ENCODE results near the gene LAMB4. TPM values are rescaled to one million over a fixed set of nuclear protein-coding genes. Genes with fewer than 3 reads are reported as not detected.

Gene LAMB4
- total and polyA plus RNA-seq, 2 experiments from 2014 or later, result not detected

DNA sequence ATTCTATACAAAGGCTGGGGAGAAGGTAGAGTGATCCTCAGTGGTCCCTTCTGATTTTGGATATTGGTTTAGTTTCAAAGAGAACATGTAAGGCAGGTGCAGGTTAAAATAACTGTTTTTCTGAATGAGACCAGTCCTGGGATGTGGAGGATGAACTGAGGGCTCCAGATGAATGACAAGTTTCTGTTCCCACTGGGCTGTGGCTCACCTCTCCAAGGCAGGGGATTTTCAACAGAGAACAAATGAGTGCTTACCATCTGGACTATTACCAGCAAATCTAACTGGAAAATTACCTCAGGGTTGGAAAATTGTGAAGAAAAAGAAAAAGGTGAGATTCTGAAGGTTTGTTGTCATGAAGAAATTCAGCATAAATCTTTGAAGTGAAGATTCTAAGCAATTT lies 8.0 kb downstream of the LAMB4 start (continued):
- TF ChIP-seq REST (IDR thresholded peaks at IDR 0.05; ENCODE audit: unreplicated experiment) (no peak), EZH2phosphoT487 (IDR thresholded peaks at IDR 0.05; ENCODE audit: unreplicated experiment) (no peak), JUNB (IDR thresholded peaks at IDR 0.05; ENCODE audit: unreplicated experiment) (no peak)
- TF ChIP-seq, protein P1, sequence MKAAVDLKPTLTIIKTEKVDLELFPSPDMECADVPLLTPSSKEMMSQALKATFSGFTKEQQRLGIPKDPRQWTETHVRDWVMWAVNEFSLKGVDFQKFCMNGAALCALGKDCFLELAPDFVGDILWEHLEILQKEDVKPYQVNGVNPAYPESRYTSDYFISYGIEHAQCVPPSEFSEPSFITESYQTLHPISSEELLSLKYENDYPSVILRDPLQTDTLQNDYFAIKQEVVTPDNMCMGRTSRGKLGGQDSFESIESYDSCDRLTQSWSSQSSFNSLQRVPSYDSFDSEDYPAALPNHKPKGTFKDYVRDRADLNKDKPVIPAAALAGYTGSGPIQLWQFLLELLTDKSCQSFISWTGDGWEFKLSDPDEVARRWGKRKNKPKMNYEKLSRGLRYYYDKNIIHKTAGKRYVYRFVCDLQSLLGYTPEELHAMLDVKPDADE (IDR thresholded peaks at IDR 0.05), result no peak

DNA sequence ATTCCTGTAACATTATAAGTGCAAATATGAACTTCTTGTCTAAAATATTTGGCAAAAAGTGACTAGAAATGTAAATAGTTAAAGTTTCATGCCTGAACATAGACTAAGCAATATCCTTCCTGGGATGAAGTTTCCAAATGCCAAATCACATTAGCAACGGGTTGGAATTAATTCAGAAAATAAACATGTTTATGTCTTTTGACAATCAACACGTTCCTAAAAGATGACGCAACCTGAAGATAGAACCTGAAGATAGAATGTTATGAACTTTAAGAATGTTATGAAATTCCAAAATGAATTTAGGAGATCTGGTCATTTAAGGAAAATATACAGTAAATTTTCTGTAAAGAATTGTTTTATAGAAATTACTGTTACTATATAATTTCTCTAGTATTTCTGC lies 9.2 kb downstream of the LAMB4 start:
- ATAC-seq (no peak), DNase-seq (ENCODE audit: low spot score) (no peak)
- Histone ChIP-seq H3K79me2 (replicated peaks; ENCODE audit: insufficient read depth) (no peaks in the 10 kb centered on the region), H4K20me1 (replicated peaks; ENCODE audit: insufficient read depth) (no peaks in the 10 kb centered on the region), H3K4me1 (ENCODE audit: insufficient read depth) (no peaks in the 10 kb centered on the region), H3K36me3 (ENCODE audit: insufficient read depth) (no peaks in the 10 kb centered on the region), H3K27ac (ENCODE audit: low read depth) (no peak overlapping the region), H3K9me2 (ENCODE audit: insufficient read depth) (no peaks in the 10 kb centered on the region), H3F3A (replicated peaks; ENCODE audit: low read depth) (no peaks in the 10 kb centered on the region), H2AFZ (no peak overlapping the region), H3K4me3 (no peak overlapping the region), H3K27me3 (ENCODE audit: insufficient read depth) (no peaks in the 10 kb centered on the region), H3K4me2 (no peak overlapping the region)
- Mint-ChIP-seq H3K4me3 (no peak overlapping the region), H3K9me3 (no peaks in the 10 kb centered on the region), H3K27ac (no peak overlapping the region), H3K27me3 (ENCODE audit: insufficient read depth, low read depth, poor library complexity) (no peaks in the 10 kb centered on the region), H3K4me1 (no peaks in the 10 kb centered on the region), H3K36me3 (ENCODE audit: low read depth) (no peaks in the 10 kb centered on the region)
- TF ChIP-seq ZNF114 (CRISPR knock-in tag; IDR thresholded peaks at IDR 0.05) (no peak), REST (IDR thresholded peaks at IDR 0.05; ENCODE audit: unreplicated experiment) (no peak), CTCF (conservative IDR thresholded peaks at IDR 0.05; ENCODE audit: low read depth in 2 of 2) (no peak), POLR2AphosphoS5 (IDR thresholded peaks at IDR 0.05; ENCODE audit: low read depth) (no peak), NANOG (IDR thresholded peaks at IDR 0.05; ENCODE audit: borderline replicate concordance) (no peak)
- TF ChIP-seq, protein P2, sequence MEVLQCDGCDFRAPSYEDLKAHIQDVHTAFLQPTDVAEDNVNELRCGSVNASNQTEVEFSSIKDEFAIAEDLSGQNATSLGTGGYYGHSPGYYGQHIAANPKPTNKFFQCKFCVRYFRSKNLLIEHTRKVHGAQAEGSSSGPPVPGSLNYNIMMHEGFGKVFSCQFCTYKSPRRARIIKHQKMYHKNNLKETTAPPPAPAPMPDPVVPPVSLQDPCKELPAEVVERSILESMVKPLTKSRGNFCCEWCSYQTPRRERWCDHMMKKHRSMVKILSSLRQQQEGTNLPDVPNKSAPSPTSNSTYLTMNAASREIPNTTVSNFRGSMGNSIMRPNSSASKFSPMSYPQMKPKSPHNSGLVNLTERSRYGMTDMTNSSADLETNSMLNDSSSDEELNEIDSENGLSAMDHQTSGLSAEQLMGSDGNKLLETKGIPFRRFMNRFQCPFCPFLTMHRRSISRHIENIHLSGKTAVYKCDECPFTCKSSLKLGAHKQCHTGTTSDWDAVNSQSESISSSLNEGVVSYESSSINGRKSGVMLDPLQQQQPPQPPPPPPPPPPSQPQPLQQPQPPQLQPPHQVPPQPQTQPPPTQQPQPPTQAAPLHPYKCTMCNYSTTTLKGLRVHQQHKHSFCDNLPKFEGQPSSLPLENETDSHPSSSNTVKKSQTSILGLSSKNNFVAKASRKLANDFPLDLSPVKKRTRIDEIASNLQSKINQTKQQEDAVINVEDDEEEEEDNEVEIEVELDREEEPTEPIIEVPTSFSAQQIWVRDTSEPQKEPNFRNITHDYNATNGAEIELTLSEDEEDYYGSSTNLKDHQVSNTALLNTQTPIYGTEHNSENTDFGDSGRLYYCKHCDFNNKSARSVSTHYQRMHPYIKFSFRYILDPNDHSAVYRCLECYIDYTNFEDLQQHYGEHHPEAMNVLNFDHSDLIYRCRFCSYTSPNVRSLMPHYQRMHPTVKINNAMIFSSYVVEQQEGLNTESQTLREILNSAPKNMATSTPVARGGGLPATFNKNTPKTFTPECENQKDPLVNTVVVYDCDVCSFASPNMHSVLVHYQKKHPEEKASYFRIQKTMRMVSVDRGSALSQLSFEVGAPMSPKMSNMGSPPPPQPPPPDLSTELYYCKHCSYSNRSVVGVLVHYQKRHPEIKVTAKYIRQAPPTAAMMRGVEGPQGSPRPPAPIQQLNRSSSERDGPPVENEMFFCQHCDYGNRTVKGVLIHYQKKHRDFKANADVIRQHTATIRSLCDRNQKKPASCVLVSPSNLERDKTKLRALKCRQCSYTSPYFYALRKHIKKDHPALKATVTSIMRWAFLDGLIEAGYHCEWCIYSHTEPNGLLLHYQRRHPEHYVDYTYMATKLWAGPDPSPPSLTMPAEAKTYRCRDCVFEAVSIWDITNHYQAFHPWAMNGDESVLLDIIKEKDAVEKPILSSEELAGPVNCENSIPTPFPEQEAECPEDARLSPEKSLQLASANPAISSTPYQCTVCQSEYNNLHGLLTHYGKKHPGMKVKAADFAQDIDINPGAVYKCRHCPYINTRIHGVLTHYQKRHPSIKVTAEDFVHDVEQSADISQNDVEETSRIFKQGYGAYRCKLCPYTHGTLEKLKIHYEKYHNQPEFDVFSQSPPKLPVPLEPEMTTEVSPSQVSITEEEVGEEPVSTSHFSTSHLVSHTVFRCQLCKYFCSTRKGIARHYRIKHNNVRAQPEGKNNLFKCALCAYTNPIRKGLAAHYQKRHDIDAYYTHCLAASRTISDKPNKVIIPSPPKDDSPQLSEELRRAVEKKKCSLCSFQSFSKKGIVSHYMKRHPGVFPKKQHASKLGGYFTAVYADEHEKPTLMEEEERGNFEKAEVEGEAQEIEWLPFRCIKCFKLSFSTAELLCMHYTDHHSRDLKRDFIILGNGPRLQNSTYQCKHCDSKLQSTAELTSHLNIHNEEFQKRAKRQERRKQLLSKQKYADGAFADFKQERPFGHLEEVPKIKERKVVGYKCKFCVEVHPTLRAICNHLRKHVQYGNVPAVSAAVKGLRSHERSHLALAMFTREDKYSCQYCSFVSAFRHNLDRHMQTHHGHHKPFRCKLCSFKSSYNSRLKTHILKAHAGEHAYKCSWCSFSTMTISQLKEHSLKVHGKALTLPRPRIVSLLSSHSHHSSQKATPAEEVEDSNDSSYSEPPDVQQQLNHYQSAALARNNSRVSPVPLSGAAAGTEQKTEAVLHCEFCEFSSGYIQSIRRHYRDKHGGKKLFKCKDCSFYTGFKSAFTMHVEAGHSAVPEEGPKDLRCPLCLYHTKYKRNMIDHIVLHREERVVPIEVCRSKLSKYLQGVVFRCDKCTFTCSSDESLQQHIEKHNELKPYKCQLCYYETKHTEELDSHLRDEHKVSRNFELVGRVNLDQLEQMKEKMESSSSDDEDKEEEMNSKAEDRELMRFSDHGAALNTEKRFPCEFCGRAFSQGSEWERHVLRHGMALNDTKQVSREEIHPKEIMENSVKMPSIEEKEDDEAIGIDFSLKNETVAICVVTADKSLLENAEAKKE (CRISPR knock-in tag; IDR thresholded peaks at IDR 0.05), result no peak

Measured in GM23338 (cell line).